RWPE1 (cell line): ENCODE data around the gene SLC8B1.

ENCODE experiments used
- CTCF ChIA-PET: fragments of 350-600 bp; sonication (Branson Sonifier 250); formaldehyde crosslinking; extraction: SDS; loops from one replicate; lab custom pipeline; 2021; lab: Yijun Ruan, JAX
- POLR2A ChIA-PET: fragments of 400-600 bp; formaldehyde crosslinking; extraction: SDS; loops from one replicate; lab custom pipeline; 2020; ENCODE audit warnings: antibody characterized with exemption; ENCODE audit not compliant: low non-redundant PET; lab: Yijun Ruan, JAX
- DNase-seq: peaks from one replicate; pipeline ENCODE4 v3.0.0; 2012; ENCODE audit warnings: low spot score
- H3K27ac ChIP-seq: fragments of 450-650 bp; 2 replicates; pipeline ENCODE4 v1.5.1; 2017
- TF ChIP-seq, protein P1 (sequence below): fragments of 450-650 bp; conservative IDR thresholded peaks from 2 replicates; pipeline ENCODE4 v1.5.1; 2017; ENCODE audit warnings: low read depth, mild to moderate bottlenecking

SLC8B1 gene

DNA sequence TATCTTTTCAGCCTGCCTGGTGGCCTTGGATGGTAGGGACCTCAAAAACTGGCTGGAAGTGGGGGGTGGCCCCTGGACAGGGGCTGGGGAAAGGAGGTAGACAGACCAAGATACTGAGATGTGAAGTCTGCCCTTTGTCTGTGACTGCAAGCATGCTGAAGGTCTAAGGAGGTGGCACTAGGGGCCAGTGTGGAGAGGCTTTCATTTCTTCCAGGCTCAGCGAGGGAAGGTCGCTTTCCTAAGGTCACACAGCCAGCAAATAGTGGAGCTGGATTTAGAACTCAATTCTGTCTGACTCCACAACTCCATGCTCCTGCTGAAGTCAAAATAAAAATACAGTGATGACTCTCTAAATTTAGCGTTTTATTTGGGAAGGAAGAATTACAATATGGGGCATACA lies 12.2 kb upstream of the SLC8B1 start:
- no peak for DNase-seq
- TF ChIP-seq, protein P1, sequence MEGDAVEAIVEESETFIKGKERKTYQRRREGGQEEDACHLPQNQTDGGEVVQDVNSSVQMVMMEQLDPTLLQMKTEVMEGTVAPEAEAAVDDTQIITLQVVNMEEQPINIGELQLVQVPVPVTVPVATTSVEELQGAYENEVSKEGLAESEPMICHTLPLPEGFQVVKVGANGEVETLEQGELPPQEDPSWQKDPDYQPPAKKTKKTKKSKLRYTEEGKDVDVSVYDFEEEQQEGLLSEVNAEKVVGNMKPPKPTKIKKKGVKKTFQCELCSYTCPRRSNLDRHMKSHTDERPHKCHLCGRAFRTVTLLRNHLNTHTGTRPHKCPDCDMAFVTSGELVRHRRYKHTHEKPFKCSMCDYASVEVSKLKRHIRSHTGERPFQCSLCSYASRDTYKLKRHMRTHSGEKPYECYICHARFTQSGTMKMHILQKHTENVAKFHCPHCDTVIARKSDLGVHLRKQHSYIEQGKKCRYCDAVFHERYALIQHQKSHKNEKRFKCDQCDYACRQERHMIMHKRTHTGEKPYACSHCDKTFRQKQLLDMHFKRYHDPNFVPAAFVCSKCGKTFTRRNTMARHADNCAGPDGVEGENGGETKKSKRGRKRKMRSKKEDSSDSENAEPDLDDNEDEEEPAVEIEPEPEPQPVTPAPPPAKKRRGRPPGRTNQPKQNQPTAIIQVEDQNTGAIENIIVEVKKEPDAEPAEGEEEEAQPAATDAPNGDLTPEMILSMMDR, result no peak
- CTCF ChIA-PET, result interaction anchor here (1.0 kb wide), 1 partner anchor 35 kb away, joined by 3 read pairs; no protein-coding TSS in a partner anchor
- POLR2A ChIA-PET, result no interaction called here
- no peak overlapping the region for H3K27ac ChIP-seq

DNA sequence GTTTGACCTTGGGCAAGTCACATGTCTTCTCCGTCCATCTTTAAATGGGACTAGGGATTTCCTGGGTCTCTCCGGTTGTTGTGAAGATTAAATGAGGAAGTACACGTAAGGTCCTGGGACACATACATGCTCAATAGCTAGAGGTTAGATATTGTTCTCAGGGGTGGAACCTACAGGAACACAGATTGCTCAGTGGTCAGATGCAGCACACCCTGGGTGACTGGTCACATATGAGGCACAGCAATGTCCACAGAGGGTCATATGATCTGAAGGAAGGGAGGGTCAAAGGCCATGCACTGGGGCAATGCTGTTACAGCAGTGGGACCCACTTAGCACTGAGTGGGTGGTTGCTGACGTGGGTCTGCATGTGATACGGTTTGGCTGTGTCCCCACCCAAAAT lies 11.4 kb upstream of the SLC8B1 start:
- ChIA-PET CTCF (no interaction called here), POLR2A (no interaction called here)
- TF ChIP-seq, protein P1, result no peak
- H3K27ac ChIP-seq, result no peak overlapping the region
- DNase-seq, result no peak

DNA sequence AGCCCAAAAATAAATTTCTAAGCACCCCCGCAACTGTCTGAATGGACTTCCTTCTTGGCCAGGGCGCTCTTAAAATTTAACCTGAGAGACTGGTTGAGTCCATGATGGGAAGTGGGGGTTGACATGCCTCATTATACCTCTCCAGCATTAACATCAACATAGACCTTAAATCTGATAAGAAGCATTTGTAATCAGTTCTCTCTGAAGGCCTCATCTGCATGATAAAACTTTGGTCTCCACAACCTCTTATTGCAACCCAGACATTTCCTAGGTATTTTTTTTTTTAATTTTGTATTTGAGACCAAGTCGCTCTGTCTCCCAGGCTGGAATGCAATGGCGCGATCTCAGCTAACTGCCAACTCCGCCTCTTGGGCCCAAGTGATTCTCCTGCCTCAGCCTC lies 10.4 kb upstream of the SLC8B1 start:
- DNase-seq, result no peak
- ChIA-PET POLR2A (no interaction called here), CTCF (no interaction called here)
- TF ChIP-seq, protein P1, result no peak
- no peak overlapping the region for H3K27ac ChIP-seq

DNA sequence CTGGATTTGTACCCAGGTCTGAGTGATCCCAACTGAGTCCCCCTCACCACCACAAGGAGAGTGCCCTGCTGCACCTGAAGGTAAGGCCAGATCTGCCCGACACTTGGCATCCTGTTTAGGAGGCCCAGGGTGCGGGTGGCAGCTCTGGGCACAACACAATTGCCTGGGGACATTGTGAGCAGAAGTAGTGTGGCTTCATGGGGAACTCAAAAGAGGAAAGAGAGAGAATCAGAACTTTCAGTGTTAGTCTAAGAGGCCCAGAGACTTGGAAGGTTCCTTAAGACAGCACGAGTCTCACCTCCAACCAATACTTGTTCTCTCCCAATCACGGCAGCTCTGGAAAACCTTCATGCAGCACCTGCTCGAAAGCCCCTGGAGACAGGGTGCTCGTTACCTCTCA lies 6.6 kb upstream of the SLC8B1 start:
- POLR2A ChIA-PET, result no interaction called here
- CTCF ChIA-PET, result no interaction called here
- TF ChIP-seq, protein P1, result no peak
- no peak overlapping the region for H3K27ac ChIP-seq
- DNase-seq, result no peak

DNA sequence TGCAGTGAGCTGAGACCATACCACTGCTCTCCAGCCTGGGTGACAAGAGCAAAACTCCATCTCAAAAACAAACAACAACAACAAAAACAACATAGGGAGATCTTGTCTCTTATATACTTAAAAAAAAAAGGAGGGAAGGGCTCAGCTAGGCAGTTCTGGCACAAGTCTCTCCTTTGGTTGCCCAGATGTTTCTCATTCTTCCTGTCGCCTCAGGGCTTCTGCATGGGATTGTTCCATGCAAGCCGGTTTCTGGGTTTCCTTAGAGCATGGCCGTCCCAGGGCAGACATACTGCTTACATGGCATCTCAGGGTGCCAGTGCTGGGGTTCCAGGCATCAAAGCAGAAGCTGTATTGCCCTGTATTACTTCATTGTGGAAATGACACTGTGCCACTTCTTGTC lies 5.2 kb upstream of the SLC8B1 start:
- no peak overlapping the region for H3K27ac ChIP-seq
- ChIA-PET POLR2A (no interaction called here), CTCF (no interaction called here)
- no peak for DNase-seq
- TF ChIP-seq, protein P1, result no peak

DNA sequence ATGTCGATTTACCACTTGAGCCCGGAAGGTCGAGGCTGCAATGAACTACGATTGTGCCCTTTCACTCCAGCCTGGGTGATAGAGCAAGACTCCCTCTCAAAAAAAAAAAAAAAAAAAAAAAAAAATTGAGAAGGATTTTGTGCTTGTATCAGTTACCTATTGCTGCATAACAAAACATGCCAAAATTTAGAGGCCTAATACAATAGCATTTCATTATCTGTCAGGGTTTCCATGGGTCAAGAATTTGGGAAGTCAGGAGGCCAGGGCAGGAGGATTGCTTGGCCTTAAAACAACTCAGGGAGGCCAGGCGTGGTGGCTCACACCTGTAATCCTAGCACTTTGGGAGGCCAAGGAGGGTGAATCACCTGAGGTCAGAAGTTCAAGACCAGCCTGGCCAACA lies 4.6 kb upstream of the SLC8B1 start:
- H3K27ac ChIP-seq, result no peak overlapping the region
- POLR2A ChIA-PET, result no interaction called here
- TF ChIP-seq, protein P1, result no peak
- no peak for DNase-seq
- CTCF ChIA-PET, result no interaction called here
